ENCODE measurements around the gene TRA2A. TPM values are rescaled to one million over a fixed set of nuclear protein-coding genes. Genes with fewer than 3 reads are reported as not detected.

TRA2A gene
- total RNA-seq, 1 donor from 2014 or later = 107 TPM

DNA sequence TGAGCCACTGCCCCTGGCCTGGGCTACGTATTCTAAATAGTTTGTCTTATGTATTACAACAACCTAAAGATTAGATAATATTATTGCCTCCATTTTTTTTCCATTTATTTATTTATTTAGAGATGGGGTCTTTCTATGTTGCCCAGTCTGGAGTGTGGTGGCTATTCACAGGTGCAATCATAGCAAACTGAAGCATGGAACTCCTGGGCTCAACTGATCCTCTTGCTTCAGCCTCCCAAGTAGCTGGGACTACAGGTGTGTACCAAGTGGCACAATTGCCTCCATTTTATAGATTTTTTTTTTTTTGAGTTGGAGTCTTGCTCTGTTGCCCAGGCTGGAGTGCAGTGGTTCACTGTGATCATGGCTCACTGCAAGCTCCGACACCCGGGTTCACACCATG is 6.5 kb upstream of the TRA2A start:
- Mint-ChIP-seq H3K27ac (ENCODE audit: unreplicated experiment) (no peak overlapping the region), H3K4me3 (ENCODE audit: unreplicated experiment) (no peak overlapping the region), H3K4me1 (ENCODE audit: unreplicated experiment) (no peaks in the 10 kb centered on the region), H3K27me3 (ENCODE audit: unreplicated experiment) (no peaks in the 10 kb centered on the region), H3K36me3 (ENCODE audit: low read depth, unreplicated experiment) (no peaks in the 10 kb centered on the region), H3K9me3 (ENCODE audit: unreplicated experiment) (no peaks in the 10 kb centered on the region)
- TF ChIP-seq, protein P1, sequence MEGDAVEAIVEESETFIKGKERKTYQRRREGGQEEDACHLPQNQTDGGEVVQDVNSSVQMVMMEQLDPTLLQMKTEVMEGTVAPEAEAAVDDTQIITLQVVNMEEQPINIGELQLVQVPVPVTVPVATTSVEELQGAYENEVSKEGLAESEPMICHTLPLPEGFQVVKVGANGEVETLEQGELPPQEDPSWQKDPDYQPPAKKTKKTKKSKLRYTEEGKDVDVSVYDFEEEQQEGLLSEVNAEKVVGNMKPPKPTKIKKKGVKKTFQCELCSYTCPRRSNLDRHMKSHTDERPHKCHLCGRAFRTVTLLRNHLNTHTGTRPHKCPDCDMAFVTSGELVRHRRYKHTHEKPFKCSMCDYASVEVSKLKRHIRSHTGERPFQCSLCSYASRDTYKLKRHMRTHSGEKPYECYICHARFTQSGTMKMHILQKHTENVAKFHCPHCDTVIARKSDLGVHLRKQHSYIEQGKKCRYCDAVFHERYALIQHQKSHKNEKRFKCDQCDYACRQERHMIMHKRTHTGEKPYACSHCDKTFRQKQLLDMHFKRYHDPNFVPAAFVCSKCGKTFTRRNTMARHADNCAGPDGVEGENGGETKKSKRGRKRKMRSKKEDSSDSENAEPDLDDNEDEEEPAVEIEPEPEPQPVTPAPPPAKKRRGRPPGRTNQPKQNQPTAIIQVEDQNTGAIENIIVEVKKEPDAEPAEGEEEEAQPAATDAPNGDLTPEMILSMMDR (IDR thresholded peaks at IDR 0.05; ENCODE audit: unreplicated experiment) = no peak
- DNase-seq (ENCODE audit: low spot score) = no peak

DNA sequence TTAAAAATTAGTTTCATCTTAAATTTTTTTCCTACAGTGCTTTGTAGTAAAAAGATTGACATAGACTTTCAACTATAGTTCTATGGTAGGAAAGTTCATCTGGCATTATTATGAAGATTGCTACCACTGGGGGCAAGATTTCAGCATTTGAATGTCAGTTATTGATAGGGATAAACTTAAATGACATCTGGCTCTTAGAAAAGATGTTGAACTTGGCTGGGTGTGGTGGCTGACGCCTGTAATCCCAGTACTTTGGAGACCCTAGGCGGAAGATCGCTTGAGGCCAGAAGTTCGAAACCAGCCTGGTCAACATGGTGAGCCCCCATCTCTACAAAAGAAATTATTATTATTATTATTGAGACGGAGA is 1.4 kb upstream of the TRA2A start:
- Mint-ChIP-seq H3K4me3 (ENCODE audit: unreplicated experiment) (peak overlapping the region; percentile 88), H3K36me3 (ENCODE audit: low read depth, unreplicated experiment) (peaks cover 6% of the 10 kb centered on the region), H3K27me3 (ENCODE audit: unreplicated experiment) (peaks cover 12% of the 10 kb centered on the region), H3K4me1 (ENCODE audit: unreplicated experiment) (peaks cover 13% of the 10 kb centered on the region), H3K27ac (ENCODE audit: unreplicated experiment) (peak overlapping the region; percentile 94), H3K9me3 (ENCODE audit: unreplicated experiment) (no peaks in the 10 kb centered on the region)
- no peak for DNase-seq (ENCODE audit: low spot score)
- TF ChIP-seq, protein P1 (IDR thresholded peaks at IDR 0.05; ENCODE audit: unreplicated experiment) = no peak

DNA sequence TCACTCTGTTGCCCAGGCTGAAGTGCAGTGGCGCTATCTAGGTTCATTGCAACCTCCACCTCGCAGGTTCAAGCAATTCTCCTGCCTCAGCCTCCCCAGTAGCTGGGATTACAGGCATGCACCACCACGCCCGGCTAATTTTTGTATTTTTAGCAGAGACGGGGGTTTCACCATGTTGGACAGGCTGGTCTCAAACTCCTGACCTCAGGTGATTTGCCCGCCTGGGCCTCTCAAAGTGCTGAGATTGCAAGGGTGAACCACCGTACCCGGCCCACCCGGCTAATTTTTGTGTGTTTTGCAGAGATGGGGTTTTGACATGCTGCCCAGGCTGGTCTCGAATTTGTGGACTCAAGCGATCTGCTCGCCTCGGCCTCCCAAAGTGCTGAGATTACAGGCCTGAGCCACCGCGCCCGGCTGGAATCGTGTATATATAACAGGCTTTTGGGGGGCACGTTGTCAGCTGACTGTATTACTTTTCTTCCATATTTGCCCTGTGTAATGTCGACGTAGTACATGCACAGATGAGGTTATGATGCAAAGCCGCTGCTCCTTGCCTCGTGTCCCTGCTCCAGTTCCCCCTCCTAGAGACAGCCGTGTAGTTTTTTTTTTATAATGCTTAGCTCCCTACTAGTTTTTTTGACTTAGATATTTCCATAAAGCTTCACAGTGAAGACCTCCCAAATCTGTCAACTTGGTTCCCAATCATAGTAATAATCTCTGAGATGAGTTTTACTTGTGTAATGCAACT is 883 bp upstream of the TRA2A start:
- Mint-ChIP-seq H3K27me3 (ENCODE audit: unreplicated experiment) (peaks cover 12% of the 10 kb centered on the region), H3K4me3 (ENCODE audit: unreplicated experiment) (peak overlapping the region; percentile 93), H3K9me3 (ENCODE audit: unreplicated experiment) (no peaks in the 10 kb centered on the region), H3K36me3 (ENCODE audit: low read depth, unreplicated experiment) (peaks cover 6% of the 10 kb centered on the region), H3K27ac (ENCODE audit: unreplicated experiment) (peak overlapping the region; percentile 100), H3K4me1 (ENCODE audit: unreplicated experiment) (peaks cover 13% of the 10 kb centered on the region)
- TF ChIP-seq, protein P1 (IDR thresholded peaks at IDR 0.05; ENCODE audit: unreplicated experiment) = no peak
- DNase-seq (ENCODE audit: low spot score) = no peak

DNA sequence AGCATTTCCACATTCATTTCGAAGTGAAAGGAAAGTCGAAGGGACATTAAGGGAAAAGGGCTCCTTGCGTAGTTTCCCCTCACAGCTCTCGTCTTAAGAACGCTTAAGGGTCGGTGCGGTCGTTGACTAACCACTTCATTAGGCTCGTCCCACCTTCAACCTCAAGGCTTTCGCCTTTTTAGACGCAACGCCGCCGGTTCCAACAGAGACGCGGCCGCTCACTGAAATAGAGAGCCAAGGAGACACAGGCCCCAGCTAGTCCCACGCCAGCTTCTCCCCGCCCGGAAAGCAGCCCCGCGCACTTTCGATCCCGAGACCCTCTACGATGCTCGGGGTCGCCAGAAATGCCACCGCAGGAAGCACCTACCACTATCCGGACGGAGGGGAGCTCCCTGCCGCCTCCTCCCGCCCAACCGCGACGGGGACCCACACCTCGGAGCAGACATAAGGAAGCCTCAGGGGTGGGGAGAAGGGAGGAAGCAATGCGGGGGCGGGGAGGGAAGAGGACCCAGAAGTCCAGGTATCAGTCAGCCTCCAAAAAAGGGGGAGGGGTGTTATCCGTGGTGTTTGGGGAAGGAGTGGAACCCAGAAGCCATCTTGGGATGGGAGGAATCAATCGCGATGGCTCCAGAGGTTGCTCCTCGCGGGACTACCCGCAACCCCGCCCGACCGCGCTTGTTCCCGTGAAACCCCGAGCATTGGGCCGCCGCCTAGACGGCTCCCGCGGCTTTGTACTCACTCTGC is 559 bp downstream of the TRA2A start:
- peaks cover 22% of the 10 kb centered on the region for H3K4me1 Mint-ChIP-seq (ENCODE audit: unreplicated experiment)
- peak overlapping the region; percentile 93 for H3K4me3 Mint-ChIP-seq (ENCODE audit: unreplicated experiment)
- H3K27ac Mint-ChIP-seq (ENCODE audit: unreplicated experiment) = peak overlapping the region; percentile 100
- H3K27me3 Mint-ChIP-seq (ENCODE audit: unreplicated experiment) = peaks cover 12% of the 10 kb centered on the region
- peaks cover 6% of the 10 kb centered on the region for H3K36me3 Mint-ChIP-seq (ENCODE audit: low read depth, unreplicated experiment)
- H3K9me3 Mint-ChIP-seq (ENCODE audit: unreplicated experiment) = no peaks in the 10 kb centered on the region
- TF ChIP-seq, protein P1 (IDR thresholded peaks at IDR 0.05; ENCODE audit: unreplicated experiment) = no peak
- peak; percentile 55 for DNase-seq (ENCODE audit: low spot score)

DNA sequence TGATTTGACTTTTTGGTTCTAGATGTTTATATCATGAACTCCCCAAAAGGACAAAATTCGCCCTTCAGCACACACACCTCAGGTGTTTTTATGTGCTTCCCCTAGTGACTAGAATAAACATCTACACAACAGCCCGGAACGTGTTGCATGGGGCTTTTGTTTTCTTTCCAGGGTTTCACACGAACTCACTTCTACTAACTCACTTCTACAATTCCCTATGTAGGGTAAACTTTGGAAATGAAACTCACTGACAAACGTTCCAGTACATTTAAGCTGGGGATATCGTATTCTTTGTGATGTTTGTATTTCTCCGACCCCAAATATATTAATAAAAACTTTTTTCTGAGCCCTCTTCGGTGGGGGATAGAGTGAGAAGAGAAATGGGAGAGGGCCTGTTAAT is 1.4 kb downstream of the TRA2A start:
- Mint-ChIP-seq H3K27me3 (ENCODE audit: unreplicated experiment) (peaks cover 12% of the 10 kb centered on the region), H3K9me3 (ENCODE audit: unreplicated experiment) (no peaks in the 10 kb centered on the region), H3K36me3 (ENCODE audit: low read depth, unreplicated experiment) (peaks cover 6% of the 10 kb centered on the region), H3K4me3 (ENCODE audit: unreplicated experiment) (peak overlapping the region; percentile 93), H3K4me1 (ENCODE audit: unreplicated experiment) (peaks cover 22% of the 10 kb centered on the region), H3K27ac (ENCODE audit: unreplicated experiment) (peak overlapping the region; percentile 100)
- no peak for DNase-seq (ENCODE audit: low spot score)
- TF ChIP-seq, protein P1 (IDR thresholded peaks at IDR 0.05; ENCODE audit: unreplicated experiment) = no peak
